Tibial nerve (tissue), 4 donors: Measurements from ENCODE around the gene CCDC160. TPM values are rescaled to one million over a fixed set of nuclear protein-coding genes. Genes with fewer than 3 reads are reported as not detected.
"Not testable (repeated sequence)": the region's sequence is repeated elsewhere in the genome, so short reads cannot be mapped to it uniquely, and the experiment has no call there.

Source experiments
- DNase-seq, 2 donors: peaks; one replicate each; pipeline ENCODE4 v3.0.0-alpha.2; 2019; ENCODE audit warnings: low spot score in 2 of 2
- H3K27ac ChIP-seq, 4 donors: fragments of 200-600 bp; sonication (generic) in 3 of 4; one replicate each; pipeline ENCODE4 v1.5.1; 2017 to 2019; ENCODE audit warnings: mild to moderate bottlenecking in 1 of 4
- H3K27me3 ChIP-seq, 2 donors: fragments of 200-600 bp; sonication (generic) in 1 of 2; one replicate each; pipeline versions ENCODE4 v1.5.1 to v1.6.0; 2017 to 2019
- H3K36me3 ChIP-seq, 3 donors: fragments of 200-600 bp; sonication (generic); one replicate each; pipeline ENCODE4 v1.5.1; 2018 to 2019
- H3K4me1 ChIP-seq, 4 donors: fragments of 200-600 bp; sonication (generic) in 3 of 4; one replicate each; pipeline ENCODE4 v1.5.1; 2017 to 2019
- H3K4me3 ChIP-seq, 4 donors: fragments of 200-600 bp; sonication (generic) in 3 of 4; one replicate each; pipeline ENCODE4 v1.5.1; 2017 to 2019; ENCODE audit warnings: mild to moderate bottlenecking in 1 of 4, moderate library complexity in 1 of 4
- H3K9me3 ChIP-seq, 4 donors: fragments of 200-600 bp; sonication (generic) in 3 of 4; one replicate each; pipeline ENCODE4 v1.5.1; 2017 to 2019
- EP300 ChIP-seq, 2 donors: sonication (generic); formaldehyde crosslinking; IDR thresholded peaks; one replicate each; pipeline ENCODE4 v1.6.1; 2017; ENCODE audit warnings: antibody characterized with exemption in 2 of 2, mild to moderate bottlenecking in 1 of 2
- POLR2A ChIP-seq, 2 donors: fragments of 450-650 bp; IDR thresholded peaks; one replicate each; pipeline ENCODE4 v1.6.1; 2017; ENCODE audit warnings: antibody characterized with exemption in 2 of 2, mild to moderate bottlenecking in 2 of 2, moderate library complexity in 2 of 2
- WGBS, 2 donors: methylation state at CpG; one replicate each; pipeline ENCODE4 v1.1.5; 2018; 5-methylcytosine and 5-hydroxymethylcytosine counted together
- total RNA-seq, 4 donors: library from RNA; depleted of rRNA; stranded (reverse); fragments of >200 nt; gene quantifications; one replicate each; pipeline ENCODE4 v1.1.0, GENCODE V29; 2016
- TF ChIP-seq, protein P1 (sequence below), 5 experiments: fragments of 200-600 bp in 3 of 5; fragments of 450-650 bp in 2 of 5; sonication (generic) in 3 of 5; IDR thresholded peaks; one replicate each; pipeline ENCODE4 v1.5.1; 2016 to 2019; ENCODE audit warnings: antibody characterized with exemption in 5 of 5, mild to moderate bottlenecking in 3 of 5, moderate library complexity in 2 of 5

The CCDC160 gene
- total RNA-seq, 4 donors from 2014 or later = 2.1 to 4.2 TPM; not detected in 2

DNA sequence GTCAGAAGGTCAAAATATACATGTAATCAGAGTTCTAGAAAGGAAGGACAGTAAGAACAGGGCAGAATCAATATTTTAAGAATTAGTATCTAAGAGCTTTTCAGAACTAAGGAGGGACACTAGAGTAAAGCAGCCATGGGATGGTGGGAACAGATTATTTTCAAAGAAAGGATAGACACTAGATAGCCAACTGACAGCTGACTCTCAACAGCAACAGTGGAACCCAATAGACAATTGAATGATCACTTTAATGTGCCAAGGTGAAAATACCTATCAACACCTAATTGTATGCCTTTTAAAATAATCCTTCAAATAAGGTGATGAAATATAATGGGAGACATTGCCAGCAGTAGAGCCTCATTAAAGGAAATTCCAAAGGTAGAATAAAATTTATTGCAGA is 26.5 kb upstream of the CCDC160 start:
- Histone ChIP-seq H3K27ac (no peak overlapping the region), H3K36me3 (no peaks in the 10 kb centered on the region), H3K9me3 (no peaks in the 10 kb centered on the region), H3K27me3 (no peaks in the 10 kb centered on the region), H3K4me3 (no peak overlapping the region), H3K4me1 (no peaks in the 10 kb centered on the region)
- DNase-seq = no peak
- TF ChIP-seq EP300 (IDR thresholded peaks at IDR 0.05) (no peak), POLR2A (IDR thresholded peaks at IDR 0.05) (no peak)
- TF ChIP-seq, protein P1, sequence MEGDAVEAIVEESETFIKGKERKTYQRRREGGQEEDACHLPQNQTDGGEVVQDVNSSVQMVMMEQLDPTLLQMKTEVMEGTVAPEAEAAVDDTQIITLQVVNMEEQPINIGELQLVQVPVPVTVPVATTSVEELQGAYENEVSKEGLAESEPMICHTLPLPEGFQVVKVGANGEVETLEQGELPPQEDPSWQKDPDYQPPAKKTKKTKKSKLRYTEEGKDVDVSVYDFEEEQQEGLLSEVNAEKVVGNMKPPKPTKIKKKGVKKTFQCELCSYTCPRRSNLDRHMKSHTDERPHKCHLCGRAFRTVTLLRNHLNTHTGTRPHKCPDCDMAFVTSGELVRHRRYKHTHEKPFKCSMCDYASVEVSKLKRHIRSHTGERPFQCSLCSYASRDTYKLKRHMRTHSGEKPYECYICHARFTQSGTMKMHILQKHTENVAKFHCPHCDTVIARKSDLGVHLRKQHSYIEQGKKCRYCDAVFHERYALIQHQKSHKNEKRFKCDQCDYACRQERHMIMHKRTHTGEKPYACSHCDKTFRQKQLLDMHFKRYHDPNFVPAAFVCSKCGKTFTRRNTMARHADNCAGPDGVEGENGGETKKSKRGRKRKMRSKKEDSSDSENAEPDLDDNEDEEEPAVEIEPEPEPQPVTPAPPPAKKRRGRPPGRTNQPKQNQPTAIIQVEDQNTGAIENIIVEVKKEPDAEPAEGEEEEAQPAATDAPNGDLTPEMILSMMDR (IDR thresholded peaks at IDR 0.05) = no peak

DNA sequence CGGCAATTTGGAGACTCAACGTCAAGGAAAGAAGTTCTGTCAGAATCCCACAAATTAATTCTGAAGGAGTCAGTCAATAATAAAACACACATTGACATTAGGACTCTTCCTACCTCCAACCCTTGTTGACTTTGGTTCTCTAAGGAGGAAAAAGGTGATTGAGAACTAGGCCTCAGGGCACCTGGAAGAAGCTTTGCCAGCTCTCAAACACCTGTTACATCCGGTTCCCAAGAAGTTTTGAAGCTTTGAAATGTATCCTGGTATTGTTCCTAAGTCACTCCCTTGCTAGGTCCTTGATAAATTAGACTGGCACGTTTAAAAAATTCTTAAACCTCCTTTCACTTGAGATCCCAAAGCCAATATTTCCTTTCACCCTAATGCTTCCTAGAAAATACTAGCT is 1.7 kb upstream of the CCDC160 start:
- no peak overlapping the region for H3K4me3 ChIP-seq
- no peaks in the 10 kb centered on the region for H3K36me3 ChIP-seq
- peaks cover 0 to 9% of the 10 kb centered on the region in 2 donors for H3K27me3 ChIP-seq
- no peak for DNase-seq
- no peak overlapping the region for H3K27ac ChIP-seq
- H3K4me1 ChIP-seq = no peaks in the 10 kb centered on the region
- 70 to 80% methylated on average over 4 of the region's 4 CpGs for WGBS, 2 donors
- TF ChIP-seq, protein P1 (IDR thresholded peaks at IDR 0.05) = no peak
- H3K9me3 ChIP-seq = no peaks in the 10 kb centered on the region

DNA sequence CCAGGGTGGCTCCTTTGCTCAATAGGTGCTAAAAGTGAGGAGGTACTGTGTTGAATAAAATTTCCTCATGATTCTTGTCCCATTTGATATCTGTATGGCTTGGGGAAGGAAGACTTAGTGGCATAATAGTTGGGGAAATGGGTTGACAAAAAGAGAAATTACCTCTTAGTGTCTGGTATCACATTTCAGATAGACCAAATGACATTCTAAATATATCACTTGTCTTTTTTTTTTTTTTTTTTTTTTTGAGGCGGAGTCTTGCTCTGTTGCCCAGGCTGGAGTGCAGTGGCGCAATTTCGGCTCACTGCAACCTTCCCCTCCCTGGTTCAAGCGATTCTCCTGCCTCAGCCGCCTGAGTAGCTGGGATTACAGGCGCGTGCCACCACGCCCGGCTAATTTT is 1.2 kb downstream of the CCDC160 start:
- 71 to 84% methylated on average over 7 to 9 of the region's 9 CpGs for WGBS, 2 donors
- not testable (repeated sequence) for H3K36me3 ChIP-seq, H3K4me1 ChIP-seq, DNase-seq, H3K27ac ChIP-seq, H3K9me3 ChIP-seq
- peak overlapping the region in 1 of 4 donors; percentile 71 for H3K4me3 ChIP-seq
- peaks cover 0 to 13% of the 10 kb centered on the region in 2 donors for H3K27me3 ChIP-seq

DNA sequence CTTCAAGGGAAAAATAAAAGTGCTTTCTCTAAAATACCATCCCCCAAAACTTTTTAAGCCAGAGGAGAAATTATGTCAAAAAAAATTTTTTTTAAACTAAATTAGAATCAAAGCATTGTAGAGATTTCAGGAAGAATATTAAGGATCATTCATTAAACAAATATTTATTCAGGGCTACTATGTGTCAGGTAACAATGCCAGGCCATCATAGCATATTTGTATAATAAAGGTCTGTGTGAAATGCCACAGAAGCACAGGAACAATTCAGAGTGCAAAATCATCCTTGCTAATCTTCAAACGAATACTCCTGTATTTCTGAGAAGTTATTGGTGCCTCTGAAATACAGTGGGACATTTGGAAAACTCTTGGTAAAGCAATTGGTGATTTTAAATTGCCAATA is 2.0 kb downstream of the CCDC160 start:
- H3K36me3 ChIP-seq = no peaks in the 10 kb centered on the region
- H3K27ac ChIP-seq = no peak overlapping the region
- TF ChIP-seq POLR2A (IDR thresholded peaks at IDR 0.05) (no peak), EP300 (IDR thresholded peaks at IDR 0.05) (no peak)
- TF ChIP-seq, protein P1 (IDR thresholded peaks at IDR 0.05) = no peak
- no peaks in the 10 kb centered on the region for H3K9me3 ChIP-seq
- DNase-seq = no peak
- 39 to 50% methylated on average over 1 of the region's 1 CpG for WGBS, 2 donors
- no peak overlapping the region for H3K4me3 ChIP-seq
- H3K27me3 ChIP-seq = peaks cover 0 to 13% of the 10 kb centered on the region in 2 donors
- no peaks in the 10 kb centered on the region for H3K4me1 ChIP-seq

DNA sequence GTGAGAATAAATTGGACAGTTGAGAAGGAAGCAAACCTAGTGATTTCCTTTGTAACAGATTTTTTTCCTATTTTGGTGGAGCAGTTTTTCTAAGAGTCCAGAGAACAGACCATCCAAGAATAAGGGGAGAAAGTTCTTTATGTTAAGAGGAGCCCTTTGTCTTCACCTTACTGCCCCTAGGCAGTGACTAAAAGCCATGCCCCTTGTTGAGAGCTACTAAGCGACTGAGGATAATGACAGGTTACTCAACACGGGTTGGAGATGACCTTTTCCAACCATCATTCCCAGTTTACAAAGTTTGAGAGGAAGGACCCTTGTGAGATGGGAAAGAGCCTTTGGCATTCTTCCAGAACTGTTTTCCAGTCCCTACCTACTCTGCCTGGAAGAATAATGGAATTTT is 3.2 kb downstream of the CCDC160 start:
- H3K27me3 ChIP-seq = peaks cover 0 to 13% of the 10 kb centered on the region in 2 donors
- no peaks in the 10 kb centered on the region for H3K4me1 ChIP-seq
- H3K4me3 ChIP-seq = no peak overlapping the region
- H3K27ac ChIP-seq = no peak overlapping the region
- TF ChIP-seq, protein P1 (IDR thresholded peaks at IDR 0.05) = no peak
- TF ChIP-seq POLR2A (IDR thresholded peaks at IDR 0.05) = no peak
- TF ChIP-seq EP300 (IDR thresholded peaks at IDR 0.05) = no peak
- no peaks in the 10 kb centered on the region for H3K36me3 ChIP-seq
- DNase-seq = no peak
- WGBS, 2 donors = 34 to 36% methylated on average over 2 of the region's 2 CpGs
- no peaks in the 10 kb centered on the region for H3K9me3 ChIP-seq

DNA sequence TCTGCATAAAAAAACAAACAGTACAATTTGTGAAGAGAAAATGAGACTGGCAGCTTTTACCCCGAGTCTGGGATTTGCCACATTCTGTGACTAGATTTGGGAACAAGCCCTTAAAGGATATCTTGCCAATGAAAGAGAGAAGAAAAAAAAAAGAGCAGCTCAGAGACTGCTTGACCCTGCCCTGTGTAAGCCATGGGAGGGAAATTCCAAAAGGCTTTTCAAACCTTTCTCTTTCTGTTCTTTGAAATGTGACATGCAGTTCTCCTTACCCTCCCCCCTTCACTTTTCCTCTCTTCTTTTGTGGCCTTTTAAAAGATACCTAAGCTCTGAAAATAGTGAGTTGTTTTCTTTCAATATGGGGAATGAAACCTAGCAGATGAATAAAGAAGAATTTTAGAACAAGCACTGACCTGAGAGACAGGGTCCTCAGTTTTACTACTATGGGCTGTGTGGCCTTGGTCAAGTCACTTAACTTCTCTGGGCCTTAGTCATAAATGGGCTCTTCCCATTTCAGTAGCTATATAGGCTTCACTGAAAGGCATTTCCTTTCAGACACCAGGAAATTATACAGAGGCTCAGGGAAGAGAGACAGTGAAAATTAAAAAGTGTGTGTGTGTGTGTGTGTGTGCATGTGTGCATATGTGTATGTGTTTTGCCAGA is 5.1 kb downstream of the CCDC160 start:
- no peak for TF ChIP-seq EP300 (IDR thresholded peaks at IDR 0.05)
- TF ChIP-seq, protein P1 (IDR thresholded peaks at IDR 0.05) = no peak
- no peak for TF ChIP-seq POLR2A (IDR thresholded peaks at IDR 0.05)
- WGBS, 2 donors = 25 to 48% methylated on average over 1 of the region's 1 CpG
- no peaks in the 10 kb centered on the region for H3K9me3 ChIP-seq
- no peaks in the 10 kb centered on the region for H3K36me3 ChIP-seq
- H3K4me1 ChIP-seq = peaks cover 0 to 4% (median 0%) of the 10 kb centered on the region in 4 donors
- peak overlapping the region in 1 of 4 donors; percentile 23 for H3K27ac ChIP-seq
- DNase-seq = no peak
- peaks cover 0 to 9% of the 10 kb centered on the region in 2 donors for H3K27me3 ChIP-seq
- H3K4me3 ChIP-seq = no peak overlapping the region
